ENCODE measurements around the gene SNED1. TPM values are rescaled to one million over a fixed set of nuclear protein-coding genes. Genes with fewer than 3 reads are reported as not detected.

SNED1 gene
- total RNA-seq, 2 donors from 2014 or later: 4.6 TPM

- Histone ChIP-seq H3K27me3 (no peaks in the 10 kb centered on the region), H3K4me3 (no peak overlapping the region), H3K9me3 (no peaks in the 10 kb centered on the region), H3K36me3 (no peaks in the 10 kb centered on the region), H3K27ac (no peak overlapping the region), H3K4me1 (no peaks in the 10 kb centered on the region), H3K9ac (ENCODE audit: low read depth in 2 of 2, low read length in 2 of 2) (no peak overlapping the region)
- DNase-seq: no peak
- intact Hi-C loops (cut with DNase I): no loop called here
- TF ChIP-seq CTCF (IDR thresholded peaks at IDR 0.05): no peak
Observed at GRCh38 chr2:240956171-240956934, 42.1 kb upstream of the SNED1 start.

GRCh38 chr2:240956935-240957655 is 41.3 kb upstream of the SNED1 start:
- Histone ChIP-seq H3K4me3 (no peak overlapping the region), H3K9me3 (no peaks in the 10 kb centered on the region), H3K27me3 (no peaks in the 10 kb centered on the region), H3K36me3 (no peaks in the 10 kb centered on the region), H3K4me1 (no peaks in the 10 kb centered on the region), H3K9ac (ENCODE audit: low read depth in 2 of 2, low read length in 2 of 2) (no peak overlapping the region), H3K27ac (no peak overlapping the region)
- intact Hi-C loops (cut with DNase I): no loop called here
- DNase-seq: no peak
- TF ChIP-seq CTCF (IDR thresholded peaks at IDR 0.05): no peak

- Histone ChIP-seq H3K9me3 (no peaks in the 10 kb centered on the region), H3K4me3 (no peak overlapping the region), H3K27me3 (no peaks in the 10 kb centered on the region), H3K36me3 (no peaks in the 10 kb centered on the region), H3K27ac (no peak overlapping the region), H3K9ac (ENCODE audit: low read depth in 2 of 2, low read length in 2 of 2) (no peak overlapping the region), H3K4me1 (no peaks in the 10 kb centered on the region)
- DNase-seq: peak; percentile 22
- no peak for TF ChIP-seq CTCF (IDR thresholded peaks at IDR 0.05)
- intact Hi-C loops (cut with DNase I): no loop called here
Observed at GRCh38 chr2:240957656-240958365, 40.6 kb upstream of the SNED1 start.

- Histone ChIP-seq H3K9ac (ENCODE audit: low read depth in 2 of 2, low read length in 2 of 2) (no peak overlapping the region), H3K4me3 (no peak overlapping the region), H3K4me1 (no peaks in the 10 kb centered on the region), H3K9me3 (no peaks in the 10 kb centered on the region), H3K27ac (no peak overlapping the region), H3K27me3 (no peaks in the 10 kb centered on the region), H3K36me3 (no peaks in the 10 kb centered on the region)
- DNase-seq: no peak
- intact Hi-C loops (cut with DNase I): no loop called here
- TF ChIP-seq CTCF (IDR thresholded peaks at IDR 0.05): no peak
Observed at GRCh38 chr2:240958366-240959213, 39.8 kb upstream of the SNED1 start.
